WTC11 (cell line): ENCODE measurements around the gene ITPK1. TPM values are rescaled to one million over a fixed set of nuclear protein-coding genes. Genes with fewer than 3 reads are reported as not detected.

Source experiments
- ATAC-seq: fragments of 200-7000 bp; cut with Tn5 transposase; 2 replicates; pipeline ENCODE4 v1.10.0; 2021; ENCODE audit warnings: mild to moderate bottlenecking, moderate library complexity
- CTCF ChIA-PET: fragments of 300-600 bp; sonication (Branson Sonifier 250); formaldehyde crosslinking; loops from one replicate; lab custom pipeline; 2021; ENCODE audit warnings: antibody characterized with exemption; lab: Charles Lee
- POLR2A ChIA-PET: fragments of 350-600 bp; sonication (Branson Sonifier 250); formaldehyde crosslinking; loops from one replicate; lab custom pipeline; 2021; ENCODE audit warnings: antibody characterized with exemption; lab: Charles Lee
- DNase-seq: peaks from one replicate; pipeline ENCODE4 v3.0.0; 2021; ENCODE audit warnings: low spot score
- H3K27ac Mint-ChIP-seq: 2 replicates; pipeline ENCODE4 v1.8.0; 2021; ENCODE audit warnings: mixed read lengths
- H3K27me3 Mint-ChIP-seq: 2 replicates; pipeline ENCODE4 v1.8.0; 2021; ENCODE audit warnings: low read depth, mild to moderate bottlenecking, moderate library complexity, mixed read lengths
- H3K36me3 Mint-ChIP-seq: 2 replicates; pipeline ENCODE4 v1.8.0; 2021; ENCODE audit warnings: mixed read lengths
- H3K4me1 Mint-ChIP-seq: 2 replicates; pipeline ENCODE4 v1.8.0; 2022; ENCODE audit warnings: mixed read lengths
- H3K4me3 Mint-ChIP-seq: 2 replicates; pipeline ENCODE4 v1.8.0; 2021; ENCODE audit warnings: mild to moderate bottlenecking, moderate library complexity, mixed read lengths
- H3K9me3 Mint-ChIP-seq: 2 replicates; pipeline ENCODE4 v1.8.0; 2021; ENCODE audit warnings: mixed read lengths
- AFF4 ChIP-seq: sonication (generic); formaldehyde crosslinking; IDR thresholded peaks from 2 replicates; pipeline ENCODE4 v1.8.1; 2023; ENCODE audit warnings: mild to moderate bottlenecking, missing genetic modification reagents, borderline replicate concordance
- CREM ChIP-seq: sonication (generic); formaldehyde crosslinking; IDR thresholded peaks from 2 replicates; pipeline ENCODE4 v1.8.1; 2022; ENCODE audit warnings: mild to moderate bottlenecking, missing genetic modification reagents, moderate library complexity
- ERG ChIP-seq: fragments of 250-450 bp; sonication (Bioruptor Pico); IDR thresholded peaks from 2 replicates; pipeline ENCODE4 v1.8.0; 2021; ENCODE audit warnings: mild to moderate bottlenecking
- IRF2 ChIP-seq: sonication (generic); formaldehyde crosslinking; IDR thresholded peaks from 2 replicates; pipeline ENCODE4 v1.8.0; 2022; ENCODE audit warnings: low read depth, missing genetic modification reagents, borderline replicate concordance
- KAT7 ChIP-seq: sonication (generic); formaldehyde crosslinking; IDR thresholded peaks from 2 replicates; pipeline ENCODE4 v1.8.1; 2023; ENCODE audit warnings: missing genetic modification reagents, mild to moderate bottlenecking, borderline replicate concordance
- MXD4 ChIP-seq: fragments of 250-450 bp; sonication (Bioruptor Pico); IDR thresholded peaks from 2 replicates; pipeline ENCODE4 v1.8.0; 2021; ENCODE audit warnings: mild to moderate bottlenecking, moderate library complexity, borderline replicate concordance
- NFYB ChIP-seq: sonication (generic); formaldehyde crosslinking; conservative IDR thresholded peaks from 2 replicates; pipeline ENCODE4 v1.8.0; 2022; ENCODE audit warnings: low read depth, missing genetic modification reagents
- OVOL2 ChIP-seq: fragments of 250-450 bp; sonication (Bioruptor Pico); IDR thresholded peaks from 2 replicates; pipeline ENCODE4 v1.9.0; 2021; ENCODE audit warnings: mild to moderate bottlenecking, borderline replicate concordance
- RELA ChIP-seq: sonication (generic); formaldehyde crosslinking; IDR thresholded peaks from 2 replicates; pipeline ENCODE4 v1.8.1; 2022; ENCODE audit warnings: missing genetic modification reagents, mild to moderate bottlenecking, borderline replicate concordance
- TCF7 ChIP-seq: sonication (generic); formaldehyde crosslinking; IDR thresholded peaks from 2 replicates; pipeline ENCODE4 v1.8.0; 2022; ENCODE audit warnings: mild to moderate bottlenecking, low read depth, missing genetic modification reagents, moderate library complexity
- TEAD1 ChIP-seq: sonication (generic); formaldehyde crosslinking; IDR thresholded peaks from 2 replicates; pipeline ENCODE4 v1.8.0; 2022; ENCODE audit warnings: mild to moderate bottlenecking, missing genetic modification reagents
- TP53 ChIP-seq: sonication (generic); formaldehyde crosslinking; IDR thresholded peaks from 2 replicates; pipeline ENCODE4 v1.8.1; 2023; ENCODE audit warnings: mild to moderate bottlenecking, missing genetic modification reagents
- ZBTB21 ChIP-seq: sonication (generic); formaldehyde crosslinking; IDR thresholded peaks from 2 replicates; pipeline ENCODE4 v1.8.1; 2023; ENCODE audit warnings: mild to moderate bottlenecking, missing genetic modification reagents, borderline replicate concordance
- ZNF263 ChIP-seq: sonication (generic); formaldehyde crosslinking; IDR thresholded peaks from 2 replicates; pipeline ENCODE4 v1.8.1; 2022; ENCODE audit warnings: low read depth, mild to moderate bottlenecking, moderate library complexity, missing genetic modification reagents
- ZNF396 ChIP-seq: fragments of 250-450 bp; sonication (Bioruptor Pico); IDR thresholded peaks from 2 replicates; pipeline ENCODE4 v1.8.0; 2021; ENCODE audit warnings: mild to moderate bottlenecking, moderate library complexity, borderline replicate concordance
- ZNF423 ChIP-seq: fragments of 250-450 bp; sonication (Bioruptor Pico); IDR thresholded peaks from 2 replicates; pipeline ENCODE4 v2.1.2; 2022; ENCODE audit warnings: mild to moderate bottlenecking, moderate library complexity
- ZNF671 ChIP-seq: fragments of 250-450 bp; sonication (Bioruptor Pico); IDR thresholded peaks from 2 replicates; pipeline ENCODE4 v1.8.0; 2021; ENCODE audit warnings: mild to moderate bottlenecking
- ZSCAN18 ChIP-seq: fragments of 250-450 bp; sonication (Bioruptor Pico); IDR thresholded peaks from 2 replicates; pipeline ENCODE4 v2.1.2; 2022; ENCODE audit warnings: mild to moderate bottlenecking, moderate library complexity
- total RNA-seq: library from RNA; stranded (reverse); gene quantifications from 3 replicates; pipeline ENCODE4 v1.2.3, GENCODE V29; 2021
- TF ChIP-seq, protein P1 (sequence below): fragments of 250-450 bp; sonication (Bioruptor Pico); conservative IDR thresholded peaks from 2 replicates; pipeline ENCODE4 v1.9.0; 2021; ENCODE audit warnings: mild to moderate bottlenecking
- TF ChIP-seq, protein P2 (sequence below): sonication (generic); formaldehyde crosslinking; IDR thresholded peaks from 2 replicates; pipeline ENCODE4 v1.8.1; 2022; ENCODE audit warnings: missing genetic modification reagents, borderline replicate concordance
- TF ChIP-seq, protein P3 (sequence below): sonication (generic); formaldehyde crosslinking; conservative IDR thresholded peaks from 2 replicates; pipeline ENCODE4 v1.8.1; 2022; ENCODE audit warnings: mild to moderate bottlenecking, missing genetic modification reagents
- TF ChIP-seq, protein P4 (sequence below): sonication (generic); formaldehyde crosslinking; conservative IDR thresholded peaks from 2 replicates; pipeline ENCODE4 v1.8.1; 2023; ENCODE audit warnings: mild to moderate bottlenecking, low read depth, missing genetic modification reagents, moderate library complexity

The ITPK1 gene
- total RNA-seq, 1 experiment from 2014 or later: 144 TPM

DNA sequence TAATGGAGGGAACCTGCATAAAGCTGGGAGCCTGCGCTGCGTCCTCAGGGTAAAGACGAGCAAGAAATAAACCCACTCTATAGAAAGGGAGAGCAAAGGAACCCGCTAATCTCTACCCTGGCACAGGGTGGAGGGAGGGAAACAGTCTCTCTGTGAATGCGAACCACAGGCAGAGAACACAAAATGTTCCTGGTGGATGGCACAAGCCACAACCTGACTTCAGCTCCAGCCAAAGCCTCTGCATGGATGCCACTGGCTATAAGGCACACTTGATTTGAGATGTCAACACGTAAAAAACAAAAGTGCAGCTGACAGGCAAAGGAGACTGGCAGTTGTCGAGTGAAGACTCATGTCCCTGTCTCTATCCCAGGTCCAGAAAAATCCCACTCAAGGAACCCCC is 160.3 kb downstream of the ITPK1 start (continued):
- TF ChIP-seq ZNF671 (CRISPR knock-in tag): no peak
- no peak for TF ChIP-seq ZNF396
- no peak for TF ChIP-seq CREM (CRISPR knock-in tag)
- no peak for TF ChIP-seq ZNF263 (CRISPR knock-in tag)
- TF ChIP-seq, protein P1, sequence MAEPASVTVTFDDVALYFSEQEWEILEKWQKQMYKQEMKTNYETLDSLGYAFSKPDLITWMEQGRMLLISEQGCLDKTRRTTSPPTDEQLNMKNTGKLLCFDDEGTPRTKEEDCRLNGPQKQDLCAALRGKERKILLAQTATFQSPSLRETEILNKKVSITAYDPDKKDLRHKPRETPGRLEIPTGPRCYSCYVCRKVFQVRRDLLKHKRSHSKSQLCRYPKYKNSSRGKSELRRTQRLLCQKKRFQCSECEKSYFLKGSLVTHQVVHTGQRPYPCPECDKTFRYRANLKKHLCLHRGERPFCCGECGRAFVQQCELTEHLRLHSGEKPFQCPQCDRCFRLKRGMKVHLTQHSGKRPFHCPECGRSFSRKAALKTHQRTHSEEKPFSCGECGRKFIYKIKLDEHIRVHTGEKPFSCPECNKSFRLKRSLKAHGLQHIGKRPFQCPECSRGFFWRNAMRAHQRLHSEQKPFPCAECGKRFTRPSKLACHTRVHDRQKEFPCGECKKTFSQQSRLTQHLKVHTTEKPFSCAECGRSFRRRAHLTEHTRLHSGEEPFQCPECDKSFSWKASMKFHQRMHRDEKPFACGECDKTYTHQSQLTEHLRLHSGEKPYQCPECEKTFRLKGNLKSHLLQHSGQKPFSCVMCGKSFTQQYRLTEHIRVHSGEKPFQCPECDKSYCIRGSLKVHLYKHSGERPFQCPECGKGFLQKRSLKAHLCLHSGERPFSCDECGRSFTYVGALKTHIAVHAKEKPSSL: no peak
- no peak for TF ChIP-seq OVOL2
- TF ChIP-seq, protein P2, sequence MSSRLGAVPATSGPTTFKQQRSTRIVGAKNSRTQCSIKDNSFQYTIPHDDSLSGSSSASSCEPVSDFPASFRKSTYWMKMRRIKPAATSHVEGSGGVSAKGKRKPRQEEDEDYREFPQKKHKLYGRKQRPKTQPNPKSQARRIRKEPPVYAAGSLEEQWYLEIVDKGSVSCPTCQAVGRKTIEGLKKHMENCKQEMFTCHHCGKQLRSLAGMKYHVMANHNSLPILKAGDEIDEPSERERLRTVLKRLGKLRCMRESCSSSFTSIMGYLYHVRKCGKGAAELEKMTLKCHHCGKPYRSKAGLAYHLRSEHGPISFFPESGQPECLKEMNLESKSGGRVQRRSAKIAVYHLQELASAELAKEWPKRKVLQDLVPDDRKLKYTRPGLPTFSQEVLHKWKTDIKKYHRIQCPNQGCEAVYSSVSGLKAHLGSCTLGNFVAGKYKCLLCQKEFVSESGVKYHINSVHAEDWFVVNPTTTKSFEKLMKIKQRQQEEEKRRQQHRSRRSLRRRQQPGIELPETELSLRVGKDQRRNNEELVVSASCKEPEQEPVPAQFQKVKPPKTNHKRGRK: no peak
- no peak for TF ChIP-seq TEAD1 (CRISPR knock-in tag)
- no peak for TF ChIP-seq ZSCAN18 (CRISPR knock-in tag)
- TF ChIP-seq RELA (CRISPR knock-in tag): no peak
- TF ChIP-seq, all 79 proteins: peak for 0

DNA sequence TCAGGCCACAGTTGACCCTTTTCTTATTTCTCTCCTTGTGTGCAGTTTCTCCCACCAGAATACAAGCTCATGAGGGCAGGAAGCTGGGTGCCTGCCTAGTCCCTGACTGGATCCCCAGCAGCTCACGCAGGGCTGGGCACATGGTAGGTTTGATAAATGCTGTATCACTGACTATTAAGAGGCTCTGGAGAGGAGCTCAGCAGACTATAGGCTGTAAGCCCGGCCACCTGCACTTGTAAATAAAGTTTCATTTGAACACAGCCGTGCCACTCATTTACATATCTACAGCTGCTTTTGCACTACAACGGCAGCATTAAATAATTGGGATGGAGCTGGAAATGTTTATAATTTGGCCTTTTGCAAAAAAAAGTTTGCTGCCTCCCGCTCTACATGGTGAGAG is 160.8 kb downstream of the ITPK1 start:
- CTCF ChIA-PET: interaction anchor here (1.1 to 2.4 kb wide), 6 partner anchors 14 to 184 kb away, joined by 5 to 10 read pairs (median 7); no protein-coding TSS in a partner anchor
- TF ChIP-seq, protein P3, sequence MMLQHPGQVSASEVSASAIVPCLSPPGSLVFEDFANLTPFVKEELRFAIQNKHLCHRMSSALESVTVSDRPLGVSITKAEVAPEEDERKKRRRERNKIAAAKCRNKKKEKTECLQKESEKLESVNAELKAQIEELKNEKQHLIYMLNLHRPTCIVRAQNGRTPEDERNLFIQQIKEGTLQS (CRISPR knock-in tag): no peak
- TF ChIP-seq ZNF423 (CRISPR knock-in tag) (no peak), NFYB (no peak), KAT7 (no peak), AFF4 (no peak), IRF2 (CRISPR knock-in tag) (no peak), ZNF263 (CRISPR knock-in tag) (no peak), ZSCAN18 (CRISPR knock-in tag) (no peak), MXD4 (CRISPR knock-in tag) (no peak), TP53 (CRISPR knock-in tag) (no peak), TCF7 (CRISPR knock-in tag) (no peak), ZBTB21 (CRISPR knock-in tag) (no peak), ERG (CRISPR knock-in tag) (no peak), CREM (CRISPR knock-in tag) (no peak)
- TF ChIP-seq, protein P4, sequence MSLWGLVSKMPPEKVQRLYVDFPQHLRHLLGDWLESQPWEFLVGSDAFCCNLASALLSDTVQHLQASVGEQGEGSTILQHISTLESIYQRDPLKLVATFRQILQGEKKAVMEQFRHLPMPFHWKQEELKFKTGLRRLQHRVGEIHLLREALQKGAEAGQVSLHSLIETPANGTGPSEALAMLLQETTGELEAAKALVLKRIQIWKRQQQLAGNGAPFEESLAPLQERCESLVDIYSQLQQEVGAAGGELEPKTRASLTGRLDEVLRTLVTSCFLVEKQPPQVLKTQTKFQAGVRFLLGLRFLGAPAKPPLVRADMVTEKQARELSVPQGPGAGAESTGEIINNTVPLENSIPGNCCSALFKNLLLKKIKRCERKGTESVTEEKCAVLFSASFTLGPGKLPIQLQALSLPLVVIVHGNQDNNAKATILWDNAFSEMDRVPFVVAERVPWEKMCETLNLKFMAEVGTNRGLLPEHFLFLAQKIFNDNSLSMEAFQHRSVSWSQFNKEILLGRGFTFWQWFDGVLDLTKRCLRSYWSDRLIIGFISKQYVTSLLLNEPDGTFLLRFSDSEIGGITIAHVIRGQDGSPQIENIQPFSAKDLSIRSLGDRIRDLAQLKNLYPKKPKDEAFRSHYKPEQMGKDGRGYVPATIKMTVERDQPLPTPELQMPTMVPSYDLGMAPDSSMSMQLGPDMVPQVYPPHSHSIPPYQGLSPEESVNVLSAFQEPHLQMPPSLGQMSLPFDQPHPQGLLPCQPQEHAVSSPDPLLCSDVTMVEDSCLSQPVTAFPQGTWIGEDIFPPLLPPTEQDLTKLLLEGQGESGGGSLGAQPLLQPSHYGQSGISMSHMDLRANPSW (CRISPR knock-in tag): no peak

More for the DNA sequence above, 160.8 kb downstream of the ITPK1 start:
- DNase-seq (no peak), ATAC-seq (no peak)
- no peak overlapping the region for H3K4me3 Mint-ChIP-seq
- POLR2A ChIA-PET: no interaction called here
- no peaks in the 10 kb centered on the region for H3K27me3 Mint-ChIP-seq
- H3K9me3 Mint-ChIP-seq: no peaks in the 10 kb centered on the region
- peaks cover 22% of the 10 kb centered on the region for H3K36me3 Mint-ChIP-seq
- peak overlapping the region; percentile 63 for H3K27ac Mint-ChIP-seq
- peaks cover 11% of the 10 kb centered on the region for H3K4me1 Mint-ChIP-seq
